ENCODE results near the gene INAFM1. TPM values are rescaled to one million over a fixed set of nuclear protein-coding genes. Genes with fewer than 3 reads are reported as not detected.

INAFM1 gene
- 0.65 TPM in 1 of 2 replicates, not detected in the other for total RNA-seq

DNA sequence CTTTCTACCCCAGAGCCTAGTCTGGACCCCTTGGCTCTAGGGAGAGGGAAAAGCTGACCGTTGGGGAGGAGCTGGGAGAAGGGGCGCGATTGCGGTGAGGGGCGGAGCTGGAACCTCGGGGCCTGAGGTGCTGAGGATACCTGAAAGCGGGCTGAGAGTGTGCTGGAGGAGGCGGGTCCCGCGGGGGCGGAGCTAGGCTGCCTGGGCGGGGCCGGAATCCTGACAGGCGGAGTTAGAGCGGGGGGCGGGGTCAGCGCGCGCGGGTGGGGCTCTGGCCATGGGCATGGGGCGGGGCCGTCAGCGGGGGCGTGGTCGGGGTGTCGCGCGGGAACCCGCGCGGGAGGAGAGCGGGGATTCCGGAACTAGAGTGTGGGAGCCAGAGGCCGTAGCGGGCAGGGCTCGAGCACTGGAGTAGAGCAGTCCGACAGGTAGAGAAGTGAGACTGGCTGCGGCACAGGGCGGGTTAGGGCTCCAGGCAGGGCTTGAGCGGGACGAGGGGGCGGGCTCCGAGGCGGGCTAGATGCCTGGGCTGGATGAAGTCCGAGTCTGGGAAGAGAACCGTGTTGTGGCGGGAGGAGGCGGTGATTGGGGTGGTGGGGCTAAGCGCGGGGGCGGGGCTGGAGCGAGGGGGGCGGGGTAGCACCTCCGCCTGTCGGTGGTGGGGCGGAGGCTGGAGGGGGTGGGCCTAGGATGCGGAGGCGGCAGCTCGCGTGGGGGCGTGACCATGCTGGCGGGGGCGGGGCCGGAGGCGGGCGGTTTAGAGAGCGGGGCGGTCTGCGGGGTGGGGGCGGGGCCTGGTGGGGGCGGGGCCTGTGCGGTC is at the start of gene INAFM1:
Gene INAFM1, plus strand, starts transcription at position 815 of the 820 bp plus-strand sequence. CDS start 35 bp downstream, outside the sequence.

DNA sequence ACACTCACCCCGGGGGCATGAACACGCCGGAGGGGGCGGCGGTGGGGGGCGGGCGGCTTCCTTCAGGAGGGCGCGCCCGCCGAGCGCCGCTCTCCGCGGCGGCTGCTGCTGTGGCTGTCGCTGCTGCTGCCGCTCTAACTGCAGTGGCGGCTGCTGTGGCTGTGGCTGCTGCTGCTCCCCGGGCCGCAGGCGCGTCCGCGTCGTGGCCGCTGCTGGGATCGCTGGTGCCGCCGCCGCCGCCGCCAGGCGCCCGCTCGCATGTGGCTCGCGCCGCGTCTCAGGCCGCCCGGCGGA is 43.8 kb upstream of the INAFM1 start, which contains the start of gene BBC3:
Gene BBC3, minus strand, starts transcription at position 279 of the 294 bp plus-strand sequence. CDS start 2,768 bp downstream, outside the sequence.

DNA sequence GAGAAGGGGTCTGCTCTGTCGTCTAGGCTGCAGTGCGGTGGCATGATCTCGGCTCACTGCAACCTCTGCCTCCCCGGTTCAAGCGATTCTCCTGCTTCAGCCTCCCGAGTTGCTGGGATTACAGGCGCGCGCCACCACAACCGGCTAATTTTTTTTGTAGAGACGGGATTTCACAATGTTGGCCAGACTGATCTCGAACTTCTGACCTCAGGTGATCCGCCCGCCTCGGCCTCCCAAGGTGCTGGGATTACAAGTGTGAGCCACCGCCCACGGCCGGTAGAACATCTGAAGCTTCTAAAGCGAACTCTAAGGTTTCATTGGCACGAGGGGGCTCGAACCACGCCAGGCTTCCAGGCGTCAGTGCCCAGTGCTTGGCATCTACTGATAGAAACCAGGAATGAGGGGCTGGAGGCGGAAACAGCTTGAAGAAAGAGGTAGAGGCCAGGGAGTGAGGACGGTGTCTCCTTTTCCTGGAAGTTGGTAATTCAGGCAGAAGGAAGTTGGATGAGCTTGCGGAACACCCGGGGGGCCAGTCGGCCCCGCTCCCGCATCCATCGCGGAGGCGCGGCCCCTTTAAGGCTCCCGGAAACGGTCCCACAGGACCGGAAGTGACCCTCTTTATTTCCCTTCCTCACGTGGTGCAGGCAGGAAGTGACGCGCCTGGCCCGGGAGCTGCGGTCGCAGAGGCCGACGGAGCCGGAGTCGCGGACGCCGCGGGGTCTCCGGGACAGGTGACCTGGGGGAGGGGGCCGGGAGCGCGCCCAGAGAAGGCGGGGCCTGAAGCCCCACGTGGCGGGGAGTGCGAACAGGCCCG is 18.6 kb upstream of the INAFM1 start, which contains the start of gene CCDC9:
Gene CCDC9, plus strand, starts transcription at position 647 of the 814 bp plus-strand sequence. CDS start 1,876 bp downstream, outside the sequence.

DNA sequence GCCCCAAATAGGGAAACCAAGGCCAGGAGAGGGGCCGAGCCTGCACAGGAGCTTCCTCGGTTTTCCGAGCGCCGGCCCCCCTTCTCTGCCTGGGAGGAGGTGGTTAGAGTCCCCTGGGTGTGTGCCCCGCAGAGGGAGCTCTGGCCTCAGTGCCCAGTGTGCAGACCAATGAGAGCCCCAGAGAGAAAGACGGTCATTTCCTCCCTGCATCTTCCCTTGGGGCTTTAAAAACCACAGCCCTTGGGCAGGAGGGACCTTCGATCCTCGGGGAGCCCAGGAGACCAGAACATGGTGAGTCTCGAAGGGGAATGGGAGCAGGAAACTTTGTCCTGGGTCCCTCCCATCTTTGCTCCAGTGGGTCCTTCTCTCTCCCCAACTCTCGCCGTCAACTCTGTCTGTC is 34.9 kb downstream of the INAFM1 start, which contains the start of gene C5AR1:
Gene C5AR1, plus strand, starts transcription at position 254 of the 400 bp plus-strand sequence. Its CDS starts 35 bp downstream, at position 289.

Other genes starting within 250 kb of the INAFM1 start
- gene TMEM160, start 226.3 kb upstream of the INAFM1 start, total RNA-seq: 40.6 and 54.1 TPM in 2 replicates
- 10.4 and 14.1 TPM in 2 replicates for gene ZC3H4, start 161.1 kb upstream of the INAFM1 start, total RNA-seq
- 187 and 214 TPM in 2 replicates for gene SAE1, start 144.1 kb upstream of the INAFM1 start, total RNA-seq
- gene BBC3, start 43.7 kb upstream of the INAFM1 start, total RNA-seq: 12.0 and 17.2 TPM in 2 replicates
- gene CCDC9, start 18.4 kb upstream of the INAFM1 start, total RNA-seq: 3.5 and 6.5 TPM in 2 replicates
- gene C5AR1, start 35.0 kb downstream of the INAFM1 start, total RNA-seq: not detected in 2 replicates
- gene C5AR2, start 57.3 kb downstream of the INAFM1 start, total RNA-seq: not detected in 2 replicates
- 6.5 and 8.7 TPM in 2 replicates for gene DHX34, start 74.4 kb downstream of the INAFM1 start, total RNA-seq
- gene MEIS3, start 144.6 kb downstream of the INAFM1 start, total RNA-seq: 0.32 and 0.46 TPM in 2 replicates
- gene SLC8A2, start 197.0 kb downstream of the INAFM1 start, total RNA-seq: not detected in 2 replicates
- gene KPTN, start 209.3 kb downstream of the INAFM1 start, total RNA-seq: 3.9 and 5.2 TPM in 2 replicates
- gene NAPA, start 240.2 kb downstream of the INAFM1 start, total RNA-seq: 64.6 and 126 TPM in 2 replicates